ENCODE results near the gene ACSS3. TPM values are rescaled to one million over a fixed set of nuclear protein-coding genes. Genes with fewer than 3 reads are reported as not detected.

Gene ACSS3
- total RNA-seq, 1 donor = 22.4 TPM

- H3K79me2 ChIP-seq (ENCODE audit: insufficient read depth, low read length) = peaks cover 23% of the 10 kb centered on the region
Observed at GRCh38 chr12:81089412-81089811, 11.5 kb downstream of the ACSS3 start.

DNA sequence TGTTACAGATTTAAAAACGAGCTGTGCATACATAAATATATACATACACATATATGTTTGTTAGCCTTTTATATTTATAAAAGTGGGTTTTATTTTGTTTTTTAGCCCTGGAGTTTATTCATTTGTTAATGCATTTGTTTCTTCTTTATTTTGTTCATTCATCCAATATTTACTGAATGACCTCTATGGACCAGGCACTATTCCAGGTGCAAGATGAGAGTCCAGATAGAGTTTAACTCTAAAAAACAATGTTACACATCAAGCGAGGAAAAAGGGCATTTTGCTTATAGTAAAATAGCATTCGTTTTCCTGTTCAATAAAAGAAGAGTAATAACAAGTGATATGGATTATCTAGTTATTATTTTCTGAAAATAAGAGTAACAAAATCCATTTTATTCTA lies 14.2 kb downstream of the ACSS3 start:
- no peak overlapping the region for H2AFZ ChIP-seq (ENCODE audit: low read length)
- no peaks in the 10 kb centered on the region for H3K27me3 ChIP-seq (ENCODE audit: insufficient read depth, low read length)
- no peak overlapping the region for H3K27ac ChIP-seq (ENCODE audit: low read depth, low read length)
- no peak overlapping the region for H3K4me3 ChIP-seq (ENCODE audit: insufficient read depth, low read length)
- H3K4me1 ChIP-seq (ENCODE audit: insufficient read depth, low read length) = peaks cover 5% of the 10 kb centered on the region
- H4K20me1 ChIP-seq (ENCODE audit: insufficient read depth, low read length) = peaks cover 3% of the 10 kb centered on the region
- H3K9me3 ChIP-seq (ENCODE audit: low read depth, low read length) = no peaks in the 10 kb centered on the region
- H3K36me3 ChIP-seq (ENCODE audit: insufficient read depth, low read length) = no peaks in the 10 kb centered on the region
- DNase-seq (ENCODE audit: insufficient read length, low spot score, missing footprints) = no peak
- peaks cover 19% of the 10 kb centered on the region for H3K79me2 ChIP-seq (ENCODE audit: insufficient read depth, low read length)
- TF ChIP-seq, protein P1, sequence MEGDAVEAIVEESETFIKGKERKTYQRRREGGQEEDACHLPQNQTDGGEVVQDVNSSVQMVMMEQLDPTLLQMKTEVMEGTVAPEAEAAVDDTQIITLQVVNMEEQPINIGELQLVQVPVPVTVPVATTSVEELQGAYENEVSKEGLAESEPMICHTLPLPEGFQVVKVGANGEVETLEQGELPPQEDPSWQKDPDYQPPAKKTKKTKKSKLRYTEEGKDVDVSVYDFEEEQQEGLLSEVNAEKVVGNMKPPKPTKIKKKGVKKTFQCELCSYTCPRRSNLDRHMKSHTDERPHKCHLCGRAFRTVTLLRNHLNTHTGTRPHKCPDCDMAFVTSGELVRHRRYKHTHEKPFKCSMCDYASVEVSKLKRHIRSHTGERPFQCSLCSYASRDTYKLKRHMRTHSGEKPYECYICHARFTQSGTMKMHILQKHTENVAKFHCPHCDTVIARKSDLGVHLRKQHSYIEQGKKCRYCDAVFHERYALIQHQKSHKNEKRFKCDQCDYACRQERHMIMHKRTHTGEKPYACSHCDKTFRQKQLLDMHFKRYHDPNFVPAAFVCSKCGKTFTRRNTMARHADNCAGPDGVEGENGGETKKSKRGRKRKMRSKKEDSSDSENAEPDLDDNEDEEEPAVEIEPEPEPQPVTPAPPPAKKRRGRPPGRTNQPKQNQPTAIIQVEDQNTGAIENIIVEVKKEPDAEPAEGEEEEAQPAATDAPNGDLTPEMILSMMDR (IDR thresholded peaks at IDR 0.05; ENCODE audit: extremely low read depth, low read depth, low read length) = no peak
- no peak overlapping the region for H3K4me2 ChIP-seq (ENCODE audit: insufficient read depth, low read length)

More at GRCh38 chr12:81089412-81089811, 11.5 kb downstream of the ACSS3 start:
- Histone ChIP-seq H3K4me3 (ENCODE audit: insufficient read depth, low read length) (no peak overlapping the region), H2AFZ (ENCODE audit: low read length) (no peak overlapping the region), H3K9me3 (ENCODE audit: low read depth, low read length) (no peaks in the 10 kb centered on the region), H3K36me3 (ENCODE audit: insufficient read depth, low read length) (no peaks in the 10 kb centered on the region), H3K27ac (ENCODE audit: low read depth, low read length) (no peak overlapping the region), H3K4me1 (ENCODE audit: insufficient read depth, low read length) (peaks cover 8% of the 10 kb centered on the region), H3K4me2 (ENCODE audit: insufficient read depth, low read length) (no peak overlapping the region), H3K27me3 (ENCODE audit: insufficient read depth, low read length) (no peaks in the 10 kb centered on the region), H4K20me1 (ENCODE audit: insufficient read depth, low read length) (peaks cover 3% of the 10 kb centered on the region)
- TF ChIP-seq, protein P1 (IDR thresholded peaks at IDR 0.05; ENCODE audit: extremely low read depth, low read depth, low read length) = no peak
- DNase-seq (ENCODE audit: insufficient read length, low spot score, missing footprints) = no peak

DNA sequence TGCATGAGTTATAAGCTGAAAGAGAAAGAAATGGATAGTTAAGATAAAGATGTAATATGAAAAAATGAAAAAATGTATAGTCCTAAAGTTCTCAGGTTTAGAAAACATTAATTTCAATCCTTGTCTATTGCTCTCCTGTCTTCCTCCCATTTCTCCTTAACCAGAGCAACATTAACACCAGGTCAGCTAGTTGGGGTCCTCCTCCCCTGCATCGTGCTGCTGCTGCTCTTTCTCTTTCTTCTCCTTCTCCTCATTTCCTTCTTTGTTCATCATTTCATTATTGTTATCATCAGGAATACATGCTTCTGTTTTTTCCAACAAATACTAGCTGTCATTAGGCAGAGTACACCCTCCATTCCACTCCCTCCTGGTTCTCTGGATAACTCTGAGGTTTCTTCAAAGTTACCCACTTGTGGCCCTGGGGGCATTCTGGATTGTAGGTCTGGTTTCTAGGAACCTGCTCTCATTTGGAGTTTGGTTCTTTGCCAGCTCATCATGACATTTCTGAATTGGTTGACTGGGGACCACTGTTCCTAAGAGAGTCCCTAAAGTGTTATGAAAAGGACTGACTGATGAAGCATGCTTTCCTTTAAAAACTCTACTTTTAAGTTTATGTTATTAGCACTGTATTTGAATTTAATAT lies 17.0 kb downstream of the ACSS3 start:
- no peak for DNase-seq (ENCODE audit: insufficient read length, low spot score, missing footprints)
- no peaks in the 10 kb centered on the region for H3K9me3 ChIP-seq (ENCODE audit: low read depth, low read length)
- peaks cover 19% of the 10 kb centered on the region for H3K79me2 ChIP-seq (ENCODE audit: insufficient read depth, low read length)
- TF ChIP-seq, protein P1 (IDR thresholded peaks at IDR 0.05; ENCODE audit: extremely low read depth, low read depth, low read length) = no peak
- peaks cover 5% of the 10 kb centered on the region for H3K4me1 ChIP-seq (ENCODE audit: insufficient read depth, low read length)
- H3K27ac ChIP-seq (ENCODE audit: low read depth, low read length) = no peak overlapping the region
- H3K4me2 ChIP-seq (ENCODE audit: insufficient read depth, low read length) = peak overlapping the region; percentile 45
- no peaks in the 10 kb centered on the region for H3K36me3 ChIP-seq (ENCODE audit: insufficient read depth, low read length)
- H3K4me3 ChIP-seq (ENCODE audit: insufficient read depth, low read length) = no peak overlapping the region
- H3K27me3 ChIP-seq (ENCODE audit: insufficient read depth, low read length) = no peaks in the 10 kb centered on the region
- peaks cover 6% of the 10 kb centered on the region for H4K20me1 ChIP-seq (ENCODE audit: insufficient read depth, low read length)
- H2AFZ ChIP-seq (ENCODE audit: low read length) = no peak overlapping the region

- Histone ChIP-seq H4K20me1 (ENCODE audit: insufficient read depth, low read length) (peaks cover 6% of the 10 kb centered on the region), H3K4me2 (ENCODE audit: insufficient read depth, low read length) (peak overlapping the region; percentile 45), H3K9me3 (ENCODE audit: low read depth, low read length) (no peaks in the 10 kb centered on the region), H3K27me3 (ENCODE audit: insufficient read depth, low read length) (no peaks in the 10 kb centered on the region), H3K27ac (ENCODE audit: low read depth, low read length) (no peak overlapping the region), H3K36me3 (ENCODE audit: insufficient read depth, low read length) (no peaks in the 10 kb centered on the region), H3K79me2 (ENCODE audit: insufficient read depth, low read length) (peaks cover 15% of the 10 kb centered on the region), H3K4me3 (ENCODE audit: insufficient read depth, low read length) (no peak overlapping the region), H3K4me1 (ENCODE audit: insufficient read depth, low read length) (peaks cover 5% of the 10 kb centered on the region), H2AFZ (ENCODE audit: low read length) (no peak overlapping the region)
- peak; percentile 61 for DNase-seq (ENCODE audit: insufficient read length, low spot score, missing footprints)
- TF ChIP-seq, protein P1 (IDR thresholded peaks at IDR 0.05; ENCODE audit: extremely low read depth, low read depth, low read length) = no peak
Observed at GRCh38 chr12:81095501-81096232, 17.8 kb downstream of the ACSS3 start.

Measured in osteoblast (primary cell).